BLaER1 (cell line): Measurements from ENCODE around the gene SOBP.
"Not testable (repeated sequence)": the region's sequence is repeated elsewhere in the genome, so short reads cannot be mapped to it uniquely, and the experiment has no call there.

Source experiments
- H3K27ac ChIP-seq: shearing (Covaris generic); formaldehyde crosslinking; 2 replicates; pipeline ENCODE4 v1.8.1; 2022
- H3K27me3 ChIP-seq: shearing (Covaris generic); formaldehyde crosslinking; 2 replicates; pipeline ENCODE4 v1.8.1; 2022
- H3K36me3 ChIP-seq: shearing (Covaris generic); formaldehyde crosslinking; 2 replicates; pipeline ENCODE4 v1.8.1; 2022
- H3K4me1 ChIP-seq: shearing (Covaris generic); formaldehyde crosslinking; 2 replicates; pipeline ENCODE4 v1.8.1; 2022
- H3K4me2 ChIP-seq: shearing (Covaris generic); formaldehyde crosslinking; 2 replicates; pipeline ENCODE4 v1.8.1; 2022
- H3K4me3 ChIP-seq: shearing (Covaris generic); formaldehyde crosslinking; 2 replicates; pipeline ENCODE4 v1.8.1; 2022
- H3K9ac ChIP-seq: shearing (Covaris generic); formaldehyde crosslinking; 2 replicates; pipeline ENCODE4 v1.8.1; 2022
- H3K9me3 ChIP-seq: shearing (Covaris generic); formaldehyde crosslinking; 2 replicates; pipeline ENCODE4 v1.8.1; 2022
- H4K20me1 ChIP-seq: shearing (Covaris generic); formaldehyde crosslinking; 2 replicates; pipeline ENCODE4 v1.8.1; 2022
- Cebpa-rat ChIP-seq: shearing (Covaris generic); IDR thresholded peaks from 2 replicates; pipeline ENCODE4 v1.8.1; 2022

Gene SOBP

DNA sequence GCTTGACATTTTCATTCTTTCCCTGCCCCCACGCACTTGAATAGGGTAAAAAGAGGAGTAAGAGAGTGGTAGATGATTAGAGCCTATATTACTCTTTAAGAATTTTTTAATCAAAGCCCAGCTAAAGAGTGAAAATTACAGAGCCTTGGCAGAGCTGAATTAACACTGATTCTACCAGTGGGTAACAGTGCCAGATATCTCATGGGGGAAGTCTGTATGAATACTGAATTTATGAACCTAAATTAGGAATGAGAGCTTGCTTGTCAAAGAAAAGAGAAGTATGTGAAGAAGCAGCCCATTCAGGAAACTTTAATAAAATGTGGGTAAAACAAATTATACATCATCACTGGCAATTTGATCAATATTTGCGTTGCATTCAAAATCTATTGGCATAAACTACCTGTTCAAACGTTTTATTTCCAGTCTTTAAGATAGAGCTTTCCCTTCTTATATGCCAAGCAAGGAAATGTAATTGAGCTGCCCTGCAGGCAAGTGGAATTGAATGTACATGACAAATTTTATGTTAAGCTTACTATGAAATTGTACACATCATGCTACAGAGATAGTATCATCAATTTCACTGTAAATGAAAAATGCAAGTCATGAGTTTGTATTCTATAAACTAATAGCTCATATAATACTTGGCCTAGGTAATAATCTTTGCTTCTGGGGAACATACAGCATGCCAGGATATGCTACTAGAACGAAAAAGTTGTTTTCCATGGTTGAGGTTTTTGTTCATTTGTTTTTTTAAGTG, 14.5 kb downstream of the SOBP start:
- Histone ChIP-seq H3K36me3 (no peaks in the 10 kb centered on the region), H3K9me3 (no peaks in the 10 kb centered on the region), H3K9ac (no peak overlapping the region), H3K4me3 (no peak overlapping the region), H3K27ac (no peak overlapping the region), H3K4me1 (no peaks in the 10 kb centered on the region), H3K4me2 (0 out of 2 replicates have a peak overlapping the region, but pooled peaks have one; percentile 2), H4K20me1 (no peaks in the 10 kb centered on the region), H3K27me3 (no peaks in the 10 kb centered on the region)
- TF ChIP-seq Cebpa-rat = no peak

DNA sequence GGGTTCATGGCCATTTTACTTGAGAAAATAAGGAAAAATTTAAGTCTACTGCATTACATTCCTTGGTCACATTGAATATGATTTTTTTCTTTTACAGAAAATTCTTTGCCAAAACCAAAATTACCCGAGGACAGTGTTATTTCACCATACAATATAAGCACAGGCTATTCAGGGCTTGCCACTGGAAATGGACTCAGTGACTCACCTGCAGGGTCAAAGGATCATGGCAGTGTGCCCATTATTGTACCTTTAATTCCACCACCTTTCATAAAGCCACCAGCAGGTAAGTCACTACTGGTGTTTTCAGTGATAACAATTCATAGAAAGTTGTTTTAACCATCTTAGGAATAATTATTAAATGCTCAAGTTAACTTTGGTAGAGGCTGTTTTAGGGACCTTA, 16.2 kb downstream of the SOBP start:
- H3K27me3 ChIP-seq = no peaks in the 10 kb centered on the region
- H3K4me2 ChIP-seq = no peak overlapping the region
- no peak overlapping the region for H3K9ac ChIP-seq
- H3K27ac ChIP-seq = no peak overlapping the region
- TF ChIP-seq Cebpa-rat = no peak
- no peaks in the 10 kb centered on the region for H4K20me1 ChIP-seq
- H3K4me3 ChIP-seq = no peak overlapping the region
- H3K36me3 ChIP-seq = no peaks in the 10 kb centered on the region
- H3K4me1 ChIP-seq = no peaks in the 10 kb centered on the region
- H3K9me3 ChIP-seq = no peaks in the 10 kb centered on the region

DNA sequence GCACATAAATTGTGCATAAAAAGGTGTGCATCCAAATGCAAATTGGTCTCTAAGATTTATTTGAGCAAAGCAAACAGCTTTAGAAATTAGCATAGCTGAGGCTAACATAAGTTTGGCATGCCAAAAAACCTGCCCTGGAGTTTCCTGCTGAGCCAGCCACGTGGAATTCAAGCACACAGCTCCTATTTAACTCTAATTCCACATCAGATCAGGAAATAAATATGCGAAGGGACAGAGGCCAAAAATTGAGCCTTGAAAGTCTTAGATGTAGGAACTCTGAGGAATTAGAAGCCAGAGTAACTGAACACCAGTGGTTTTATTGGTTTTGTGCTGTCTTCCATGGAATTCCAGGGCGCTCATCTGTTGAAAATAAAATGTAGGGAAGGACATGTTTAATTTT, 19.6 kb downstream of the SOBP start:
- Histone ChIP-seq H3K9ac (no peak overlapping the region), H3K36me3 (no peaks in the 10 kb centered on the region), H3K4me2 (no peak overlapping the region), H3K4me3 (no peak overlapping the region), H3K4me1 (no peaks in the 10 kb centered on the region), H4K20me1 (no peaks in the 10 kb centered on the region), H3K9me3 (no peaks in the 10 kb centered on the region), H3K27me3 (no peaks in the 10 kb centered on the region), H3K27ac (no peak overlapping the region)
- TF ChIP-seq Cebpa-rat = no peak

DNA sequence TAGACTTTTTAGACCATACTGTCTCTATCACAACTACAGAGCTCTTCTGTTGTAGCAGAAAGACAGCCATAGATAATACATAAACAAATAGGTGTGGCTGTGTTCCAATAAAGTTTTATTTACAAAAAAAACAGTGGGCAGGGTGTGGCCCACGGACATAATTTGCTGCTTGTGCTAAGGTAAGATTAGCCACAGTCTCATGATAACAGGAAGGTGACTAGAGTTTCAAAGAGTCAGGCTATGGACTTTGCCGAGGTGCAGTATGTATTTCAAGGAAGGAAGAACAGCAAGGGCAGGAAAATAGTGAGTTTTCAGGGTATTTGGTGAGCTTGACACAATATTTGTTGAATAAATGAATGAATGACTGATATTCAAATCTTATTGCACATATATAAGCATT, 20.2 kb downstream of the SOBP start:
- Histone ChIP-seq H3K4me3 (no peak overlapping the region), H4K20me1 (no peaks in the 10 kb centered on the region), H3K27ac (no peak overlapping the region), H3K4me2 (no peak overlapping the region), H3K27me3 (no peaks in the 10 kb centered on the region), H3K9ac (no peak overlapping the region), H3K36me3 (no peaks in the 10 kb centered on the region), H3K4me1 (no peaks in the 10 kb centered on the region), H3K9me3 (no peaks in the 10 kb centered on the region)
- no peak for TF ChIP-seq Cebpa-rat

DNA sequence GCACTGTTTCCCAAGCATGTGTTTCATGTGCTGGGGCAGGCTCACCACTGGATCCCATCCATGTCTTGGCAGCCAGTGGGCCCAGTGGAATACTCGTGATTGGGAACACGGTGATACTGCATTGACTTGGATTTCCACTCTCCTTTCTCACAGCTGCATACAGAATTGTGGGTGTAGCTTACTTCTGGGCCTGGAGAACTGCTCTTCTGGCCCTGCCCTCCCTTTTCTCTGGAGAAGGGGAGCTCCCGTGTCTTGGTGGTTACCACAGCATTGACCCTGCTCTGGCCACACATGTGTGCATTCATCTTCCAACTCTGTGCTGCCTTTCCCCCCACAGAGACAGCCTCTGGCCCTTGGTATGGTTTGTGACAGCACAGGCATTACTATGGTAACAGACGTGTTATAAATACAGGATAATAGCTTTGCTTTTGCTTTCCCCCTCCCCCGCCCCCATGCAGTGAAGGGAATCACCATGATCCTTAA, 21.6 kb downstream of the SOBP start:
- TF ChIP-seq Cebpa-rat = no peak
- Histone ChIP-seq H4K20me1 (no peaks in the 10 kb centered on the region), H3K27me3 (no peaks in the 10 kb centered on the region), H3K4me2 (no peak overlapping the region), H3K9me3 (peaks cover 9% of the 10 kb centered on the region; the same call in 1 of the 2 replicates), H3K4me3 (no peak overlapping the region), H3K36me3 (no peaks in the 10 kb centered on the region), H3K4me1 (no peaks in the 10 kb centered on the region), H3K27ac (no peak overlapping the region), H3K9ac (no peak overlapping the region)

DNA sequence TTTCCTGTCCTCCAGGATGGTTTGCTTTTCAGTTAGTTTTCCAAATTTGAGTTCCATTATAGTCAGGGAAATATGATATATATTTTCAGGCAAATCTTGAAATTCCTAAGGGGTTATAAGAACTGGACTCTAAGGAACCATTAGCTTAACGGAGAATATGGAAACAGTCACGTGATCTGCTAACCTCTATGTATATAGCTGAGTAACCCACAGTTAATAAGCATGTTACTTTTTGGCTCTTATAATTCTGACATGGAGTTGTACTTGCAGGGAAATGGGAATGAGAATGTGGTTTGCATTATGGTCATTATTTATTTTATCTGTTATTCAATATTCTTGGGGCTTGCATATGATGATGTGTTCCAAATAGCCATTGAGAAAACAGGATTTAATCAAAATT, 23.3 kb downstream of the SOBP start:
- Histone ChIP-seq H3K9me3 (peaks cover 13% of the 10 kb centered on the region), H3K27me3 (no peaks in the 10 kb centered on the region), H3K4me2 (no peak overlapping the region), H3K36me3 (no peaks in the 10 kb centered on the region), H3K4me3 (no peak overlapping the region), H3K27ac (no peak overlapping the region), H3K4me1 (no peaks in the 10 kb centered on the region), H3K9ac (no peak overlapping the region), H4K20me1 (no peaks in the 10 kb centered on the region)
- TF ChIP-seq Cebpa-rat = no peak

DNA sequence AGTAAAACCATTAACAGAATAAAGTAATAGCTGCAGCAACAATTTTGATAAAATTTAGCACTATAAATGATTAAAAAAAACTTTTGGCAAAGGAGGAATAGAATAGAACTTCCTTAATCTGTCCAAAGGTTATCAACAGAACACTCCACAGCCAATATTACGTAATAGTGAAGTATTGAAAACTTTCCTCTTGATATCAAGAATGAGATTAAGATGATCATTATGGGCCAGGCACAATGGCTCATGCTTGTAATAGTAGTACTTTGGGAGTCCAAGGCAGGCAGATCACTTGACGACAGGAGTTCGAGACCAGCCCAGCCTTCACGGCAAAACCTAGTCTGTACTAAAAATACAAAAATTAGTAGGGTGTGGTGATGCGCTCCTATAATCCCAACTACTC, 26.0 kb downstream of the SOBP start:
- TF ChIP-seq Cebpa-rat = peak; percentile 72; the same call in 1 of the 2 replicates
- H4K20me1 ChIP-seq = no peaks in the 10 kb centered on the region
- no peak overlapping the region for H3K4me3 ChIP-seq
- H3K9me3 ChIP-seq = peaks cover 13% of the 10 kb centered on the region
- H3K27me3 ChIP-seq = no peaks in the 10 kb centered on the region
- H3K27ac ChIP-seq = no peak overlapping the region
- no peak overlapping the region for H3K4me2 ChIP-seq
- no peaks in the 10 kb centered on the region for H3K36me3 ChIP-seq
- no peak overlapping the region for H3K9ac ChIP-seq
- no peaks in the 10 kb centered on the region for H3K4me1 ChIP-seq

DNA sequence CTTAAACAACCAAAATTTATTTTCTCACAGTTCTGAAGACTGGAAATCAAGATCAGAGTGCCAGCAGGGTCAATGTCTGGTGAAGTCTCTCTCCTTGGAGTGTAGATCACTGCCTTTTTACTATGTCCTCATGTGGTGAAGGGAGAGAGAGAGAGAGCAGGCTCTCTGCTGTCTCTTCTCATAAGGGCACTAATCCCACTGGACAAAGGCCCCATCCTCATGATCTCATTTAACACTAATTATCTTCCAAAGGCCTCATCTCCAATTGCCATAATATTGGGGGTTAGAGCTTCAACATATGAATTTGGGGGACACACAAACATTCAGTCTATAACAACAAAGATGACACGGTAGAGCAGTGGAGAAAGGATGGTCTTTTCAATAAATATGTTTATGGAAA, 27.4 kb downstream of the SOBP start:
- no peak for TF ChIP-seq Cebpa-rat
- Histone ChIP-seq H3K4me3 (no peak overlapping the region), H3K36me3 (no peaks in the 10 kb centered on the region), H3K27ac (no peak overlapping the region), H3K4me2 (no peak overlapping the region), H4K20me1 (no peaks in the 10 kb centered on the region), H3K27me3 (no peaks in the 10 kb centered on the region), H3K4me1 (no peaks in the 10 kb centered on the region), H3K9ac (no peak overlapping the region), H3K9me3 (peaks cover 13% of the 10 kb centered on the region)

DNA sequence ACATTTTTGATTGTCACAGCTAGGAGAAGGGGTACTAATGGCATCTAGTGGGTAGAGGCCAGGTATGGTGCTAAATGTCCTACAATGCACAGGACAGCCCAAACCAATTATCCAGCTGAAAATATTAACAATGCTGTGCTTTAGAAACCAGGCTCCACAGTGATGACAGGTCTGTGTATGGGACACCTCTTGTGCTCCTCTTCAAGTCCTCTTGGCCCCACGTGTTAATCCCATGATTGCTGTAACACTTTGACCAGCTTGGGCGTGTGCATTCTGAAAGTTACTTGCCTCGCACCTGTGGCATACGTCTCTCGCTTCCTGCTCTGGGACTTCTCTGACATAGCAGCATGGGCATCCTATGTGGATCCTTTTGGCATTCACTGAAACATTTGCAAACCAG, 29.3 kb downstream of the SOBP start:
- not testable (repeated sequence) for H3K4me1 ChIP-seq, H3K36me3 ChIP-seq, H3K4me3 ChIP-seq, H4K20me1 ChIP-seq, H3K9ac ChIP-seq, H3K27me3 ChIP-seq, H3K4me2 ChIP-seq, H3K27ac ChIP-seq
- peaks cover 13% of the 10 kb centered on the region for H3K9me3 ChIP-seq

DNA sequence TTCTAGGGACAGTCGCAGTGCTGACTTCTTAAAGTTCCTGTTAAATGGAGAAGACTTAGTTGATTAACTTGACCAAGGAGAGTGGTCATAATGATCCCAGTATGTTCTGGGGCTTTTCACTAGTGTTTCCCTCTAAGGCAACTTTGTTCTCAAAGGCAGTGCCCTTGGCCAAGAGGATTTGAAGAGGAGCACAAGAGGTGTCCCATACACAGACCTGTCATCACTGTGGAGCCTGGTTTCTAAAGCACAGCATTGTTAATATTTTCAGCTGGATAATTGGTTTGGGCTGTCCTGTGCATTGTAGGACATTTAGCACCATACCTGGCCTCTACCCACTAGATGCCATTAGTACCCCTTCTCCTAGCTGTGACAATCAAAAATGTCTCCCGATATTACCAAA, 30.8 kb downstream of the SOBP start:
- not testable (repeated sequence) for H3K9ac ChIP-seq, H3K4me3 ChIP-seq, H3K4me2 ChIP-seq, H3K4me1 ChIP-seq, H3K27me3 ChIP-seq, H4K20me1 ChIP-seq, H3K9me3 ChIP-seq, H3K27ac ChIP-seq, H3K36me3 ChIP-seq
